Measurements from ENCODE around the gene SUSD1. TPM values are rescaled to one million over a fixed set of nuclear protein-coding genes. Genes with fewer than 3 reads are reported as not detected.

The SUSD1 gene
- total and polyA plus RNA-seq, 2 experiments from 2014 or later: 4.2 to 8.4 TPM

DNA sequence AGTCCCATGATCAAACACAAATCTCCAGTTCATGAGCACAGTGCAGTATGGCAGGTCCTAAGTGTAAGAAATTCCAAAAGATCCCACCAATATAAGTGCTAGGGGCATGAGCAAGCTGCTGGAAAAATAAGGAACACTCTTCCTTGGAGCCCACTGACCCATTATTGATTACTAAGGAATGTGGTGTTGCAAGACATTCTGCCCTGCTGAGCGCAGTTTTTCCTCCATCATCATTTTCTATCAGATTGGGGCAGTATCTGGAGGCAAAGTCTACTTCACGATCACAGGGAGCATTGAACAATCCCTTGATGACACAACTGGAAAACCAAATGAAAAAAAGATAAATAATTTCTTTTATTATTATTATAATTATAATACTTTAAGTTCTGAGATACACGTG lies 149.2 kb downstream of the SUSD1 start:
- Histone ChIP-seq H3K36me3 (ENCODE audit: low read depth) (no peaks in the 10 kb centered on the region), H4K20me1 (ENCODE audit: insufficient read depth) (no peaks in the 10 kb centered on the region), H3K9me2 (ENCODE audit: insufficient read depth) (no peaks in the 10 kb centered on the region), H3K27me3 (replicated peaks; ENCODE audit: insufficient read depth) (no peaks in the 10 kb centered on the region), H3K9ac (no peak overlapping the region), H3K79me2 (ENCODE audit: insufficient read depth) (0 out of 2 replicates have a peak, but pooled peaks cover 5% of the 10 kb centered on the region), H3K9me3 (ENCODE audit: low read depth) (no peaks in the 10 kb centered on the region), H3K4me1 (ENCODE audit: insufficient read depth) (peaks cover 38% of the 10 kb centered on the region), H3K27ac (no peak overlapping the region), H3K4me2 (ENCODE audit: unreplicated experiment) (no peak overlapping the region), H2AFZ (no peak overlapping the region), H3K4me3 (no peak overlapping the region), H3F3A (ENCODE audit: insufficient read depth) (peaks cover 11% of the 10 kb centered on the region)
- TF ChIP-seq EZH2phosphoT487 (IDR thresholded peaks at IDR 0.05; ENCODE audit: insufficient read depth, low read depth) (no peak), EZH2 (IDR thresholded peaks at IDR 0.05; ENCODE audit: insufficient read depth, poor library complexity, severe bottlenecking) (no peak)
- WGBS, 2 experiments (ENCODE audit: low coverage in 1 of 2, low lambda C conversion rate in 2 of 2, missing lambda C conversion rate in 2 of 2): 96% methylated on average over 3 of the region's 3 CpGs
- in situ Hi-C loops (cut with MboI): no loop called here
- no peak for DNase-seq

GRCh38 chr9:112021742-112022141 lies 153.4 kb downstream of the SUSD1 start:
- Histone ChIP-seq H3K9me3 (ENCODE audit: low read depth) (no peaks in the 10 kb centered on the region), H3K79me2 (ENCODE audit: insufficient read depth) (0 out of 2 replicates have a peak, but pooled peaks cover 5% of the 10 kb centered on the region), H3F3A (ENCODE audit: insufficient read depth) (peaks cover 19% of the 10 kb centered on the region), H3K27ac (peak overlapping the region; percentile 86), H4K20me1 (ENCODE audit: insufficient read depth) (no peaks in the 10 kb centered on the region), H3K4me1 (ENCODE audit: insufficient read depth) (peaks cover 34% of the 10 kb centered on the region), H3K9me2 (ENCODE audit: insufficient read depth) (no peaks in the 10 kb centered on the region), H3K9ac (0 out of 2 replicates have a peak overlapping the region, but pooled peaks have one; percentile 2), H3K36me3 (ENCODE audit: low read depth) (no peaks in the 10 kb centered on the region), H3K4me2 (ENCODE audit: unreplicated experiment) (peak overlapping the region; percentile 22), H2AFZ (peak overlapping the region; percentile 60), H3K27me3 (replicated peaks; ENCODE audit: insufficient read depth) (no peaks in the 10 kb centered on the region), H3K4me3 (no peak overlapping the region)
- in situ Hi-C loops (cut with MboI): no loop called here
- TF ChIP-seq EZH2phosphoT487 (IDR thresholded peaks at IDR 0.05; ENCODE audit: insufficient read depth, low read depth) (no peak), EZH2 (IDR thresholded peaks at IDR 0.05; ENCODE audit: insufficient read depth, poor library complexity, severe bottlenecking) (no peak)
- 88 to 93% methylated on average over 2 of the region's 2 CpGs for WGBS, 2 experiments (ENCODE audit: low coverage in 1 of 2, low lambda C conversion rate in 2 of 2, missing lambda C conversion rate in 2 of 2)
- no peak for DNase-seq

DNA sequence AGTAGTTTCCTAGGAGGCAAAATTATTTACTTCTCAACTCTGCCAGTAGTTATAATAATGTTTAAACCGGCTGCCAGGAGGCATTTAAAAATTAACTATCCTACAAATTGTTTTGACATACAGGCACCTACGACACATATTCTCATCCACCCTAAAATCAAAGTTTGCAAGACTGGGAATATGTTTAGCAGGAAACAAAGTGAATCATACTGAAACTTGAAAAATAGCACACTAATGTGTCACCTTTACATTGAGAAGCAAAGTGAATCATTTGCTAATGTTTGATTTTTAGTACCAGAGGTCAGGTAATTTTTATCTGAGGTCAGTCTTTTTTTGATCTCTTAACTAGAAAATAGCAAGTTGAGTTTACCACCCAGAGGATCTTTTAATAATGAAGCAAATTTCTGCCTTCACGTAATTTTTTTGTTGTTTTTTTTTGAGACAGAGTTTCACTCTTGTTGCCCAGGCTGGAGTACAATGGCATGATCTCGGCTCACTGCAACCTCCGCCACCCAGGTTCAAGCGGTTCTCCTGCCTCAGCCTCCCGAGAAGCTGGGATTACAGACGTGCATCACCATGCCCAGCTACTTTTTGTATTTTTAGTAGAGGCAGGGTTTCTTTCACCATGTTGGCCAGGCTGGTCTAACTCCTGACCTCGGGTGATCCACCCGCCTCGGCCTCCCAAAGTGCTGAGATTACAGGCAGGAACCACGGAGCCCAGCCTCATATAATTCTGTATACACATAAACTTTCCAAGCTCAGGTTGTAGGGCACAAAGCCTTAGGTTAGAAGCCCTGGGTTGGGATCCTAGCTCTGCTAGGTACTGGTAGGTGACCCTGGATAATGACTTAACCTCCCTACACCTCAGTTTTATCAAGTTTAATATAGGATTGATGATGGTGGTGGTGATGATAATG lies 154.2 kb downstream of the SUSD1 start:
- H3K4me2 ChIP-seq (ENCODE audit: unreplicated experiment): peak overlapping the region; percentile 45
- no peaks in the 10 kb centered on the region for H3K36me3 ChIP-seq (ENCODE audit: low read depth)
- in situ Hi-C loops (cut with MboI): no loop called here
- H3K9me2 ChIP-seq (ENCODE audit: insufficient read depth): no peaks in the 10 kb centered on the region
- WGBS, 2 experiments (ENCODE audit: low coverage in 1 of 2, low lambda C conversion rate in 2 of 2, missing lambda C conversion rate in 2 of 2): 70% methylated on average over 12 of the region's 12 CpGs
- peak; percentile 89 for DNase-seq
- peak overlapping the region; percentile 68 for H3K9ac ChIP-seq
- no peaks in the 10 kb centered on the region for H3K27me3 ChIP-seq (replicated peaks; ENCODE audit: insufficient read depth)
- TF ChIP-seq EZH2 (IDR thresholded peaks at IDR 0.05; ENCODE audit: insufficient read depth, poor library complexity, severe bottlenecking): no peak
- TF ChIP-seq EZH2phosphoT487 (IDR thresholded peaks at IDR 0.05; ENCODE audit: insufficient read depth, low read depth): no peak
- H4K20me1 ChIP-seq (ENCODE audit: insufficient read depth): no peaks in the 10 kb centered on the region
- no peak overlapping the region for H2AFZ ChIP-seq
- peak overlapping the region; percentile 86 for H3K27ac ChIP-seq
- H3K79me2 ChIP-seq (ENCODE audit: insufficient read depth): 0 out of 2 replicates have a peak, but pooled peaks cover 5% of the 10 kb centered on the region
- peaks cover 34% of the 10 kb centered on the region for H3K4me1 ChIP-seq (ENCODE audit: insufficient read depth)
- no peak overlapping the region for H3K4me3 ChIP-seq
- H3F3A ChIP-seq (ENCODE audit: insufficient read depth): peaks cover 19% of the 10 kb centered on the region
- H3K9me3 ChIP-seq (ENCODE audit: low read depth): no peaks in the 10 kb centered on the region

DNA sequence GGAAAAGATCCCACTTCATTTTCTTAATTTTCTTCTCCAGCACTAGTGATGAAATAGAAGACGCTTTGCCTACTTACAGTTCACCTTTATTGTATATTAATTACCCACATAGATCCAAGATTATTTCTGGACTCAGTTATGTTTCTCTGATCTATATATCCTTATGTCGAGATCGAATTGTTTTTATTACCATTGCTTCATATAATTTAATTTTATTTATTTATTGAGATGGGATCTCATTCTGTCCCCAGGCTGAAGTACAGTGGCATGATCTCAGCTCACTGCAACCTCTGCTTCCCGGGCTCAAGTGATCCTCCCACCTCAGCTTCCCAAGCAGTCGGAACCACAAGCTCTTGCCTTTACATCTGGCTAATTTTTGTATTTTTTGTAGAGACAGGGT lies 157.2 kb downstream of the SUSD1 start:
- Histone ChIP-seq H3K4me1 (ENCODE audit: insufficient read depth) (peaks cover 33% of the 10 kb centered on the region), H3K79me2 (ENCODE audit: insufficient read depth) (0 out of 2 replicates have a peak, but pooled peaks cover 5% of the 10 kb centered on the region), H3K9me3 (ENCODE audit: low read depth) (no peaks in the 10 kb centered on the region), H2AFZ (no peak overlapping the region), H3K9me2 (ENCODE audit: insufficient read depth) (no peaks in the 10 kb centered on the region), H3K4me3 (no peak overlapping the region), H3F3A (ENCODE audit: insufficient read depth) (peaks cover 36% of the 10 kb centered on the region), H3K36me3 (ENCODE audit: low read depth) (no peaks in the 10 kb centered on the region), H3K4me2 (ENCODE audit: unreplicated experiment) (no peak overlapping the region), H3K27me3 (replicated peaks; ENCODE audit: insufficient read depth) (no peaks in the 10 kb centered on the region), H3K27ac (no peak overlapping the region), H4K20me1 (ENCODE audit: insufficient read depth) (no peaks in the 10 kb centered on the region), H3K9ac (no peak overlapping the region)
- in situ Hi-C loops (cut with MboI): no loop called here
- TF ChIP-seq EZH2phosphoT487 (IDR thresholded peaks at IDR 0.05; ENCODE audit: insufficient read depth, low read depth) (no peak), EZH2 (IDR thresholded peaks at IDR 0.05; ENCODE audit: insufficient read depth, poor library complexity, severe bottlenecking) (no peak)
- DNase-seq: no peak
- WGBS, 2 experiments (ENCODE audit: low coverage in 1 of 2, low lambda C conversion rate in 2 of 2, missing lambda C conversion rate in 2 of 2): 97 to 100% methylated on average over 5 of the region's 5 CpGs
